ENCODE measurements around the gene ANKRD33B. TPM values are rescaled to one million over a fixed set of nuclear protein-coding genes. Genes with fewer than 3 reads are reported as not detected.

The ANKRD33B gene
- total RNA-seq, 1 experiment from 2014 or later = 4.9 TPM

GRCh38 chr5:10673017-10673389, 109.1 kb downstream of the ANKRD33B start:
- no peak for DNase-seq (ENCODE audit: low read depth)

- DNase-seq (ENCODE audit: low read depth) = no peak
Measured at GRCh38 chr5:10673407-10673806, 109.5 kb downstream of the ANKRD33B start.

GRCh38 chr5:10674096-10674495, 110.2 kb downstream of the ANKRD33B start:
- no peak for DNase-seq (ENCODE audit: low read depth)

- no peak for DNase-seq (ENCODE audit: low read depth)
Measured at GRCh38 chr5:10674582-10674981, 110.7 kb downstream of the ANKRD33B start.

GRCh38 chr5:10675177-10675700, 111.4 kb downstream of the ANKRD33B start:
- DNase-seq (ENCODE audit: low read depth) = no peak

GRCh38 chr5:10676224-10676623, 112.4 kb downstream of the ANKRD33B start:
- DNase-seq (ENCODE audit: low read depth) = no peak

GRCh38 chr5:10676946-10677345, 113.1 kb downstream of the ANKRD33B start:
- DNase-seq (ENCODE audit: low read depth) = no peak

- no peak for DNase-seq (ENCODE audit: low read depth)
Measured at GRCh38 chr5:10677533-10677932, 113.7 kb downstream of the ANKRD33B start.

- no peak for DNase-seq (ENCODE audit: low read depth)
Measured at GRCh38 chr5:10678244-10678643, 114.4 kb downstream of the ANKRD33B start.

- DNase-seq (ENCODE audit: low read depth) = no peak
Measured at GRCh38 chr5:10679336-10679988, 115.6 kb downstream of the ANKRD33B start.

GRCh38 chr5:10680876-10681481, 117.1 kb downstream of the ANKRD33B start:
- no peak for DNase-seq (ENCODE audit: low read depth)

- DNase-seq (ENCODE audit: low read depth) = no peak
Measured at GRCh38 chr5:10681731-10682679, 118.1 kb downstream of the ANKRD33B start.

GRCh38 chr5:10682801-10683525, 119.1 kb downstream of the ANKRD33B start:
- no peak for DNase-seq (ENCODE audit: low read depth)

GRCh38 chr5:10684303-10685086, 120.6 kb downstream of the ANKRD33B start:
- DNase-seq (ENCODE audit: low read depth) = no peak

GRCh38 chr5:10685115-10685521, 121.2 kb downstream of the ANKRD33B start:
- no peak for DNase-seq (ENCODE audit: low read depth)

- DNase-seq (ENCODE audit: low read depth) = no peak
Measured at GRCh38 chr5:10686890-10687289, 123.0 kb downstream of the ANKRD33B start.

GRCh38 chr5:10688651-10689171, 124.8 kb downstream of the ANKRD33B start:
- DNase-seq (ENCODE audit: low read depth) = no peak

- DNase-seq (ENCODE audit: low read depth) = peak; percentile 75
Measured at GRCh38 chr5:10689391-10690081, 125.7 kb downstream of the ANKRD33B start.

Measured in HT1080 (cell line).